Measurements from ENCODE around the gene PLA2G1B. TPM values are rescaled to one million over a fixed set of nuclear protein-coding genes. Genes with fewer than 3 reads are reported as not detected.
A peak's percentile ranks its signal among the peaks of the same experiment; 100 is the strongest.

Gene PLA2G1B
- total RNA-seq, 1 donor from 2014 or later, result 0.42 TPM

- Mint-ChIP-seq H3K4me1 (ENCODE audit: low read depth) (peaks cover 14% of the 10 kb centered on the region), H3K27me3 (ENCODE audit: low read depth) (peaks cover 4% of the 10 kb centered on the region), H3K27ac (ENCODE audit: unreplicated experiment) (no peak overlapping the region), H3K36me3 (ENCODE audit: low read depth) (no peaks in the 10 kb centered on the region), H3K4me3 (ENCODE audit: unreplicated experiment) (no peak overlapping the region), H3K9me3 (ENCODE audit: low read depth) (no peaks in the 10 kb centered on the region)
- no peak for TF ChIP-seq CTCF (IDR thresholded peaks at IDR 0.05)
- DNase-seq (ENCODE audit: low spot score), result no peak
Measured at GRCh38 chr12:120363274-120363855, 35.8 kb upstream of the PLA2G1B start.

GRCh38 chr12:120362516-120363273 is 35.1 kb upstream of the PLA2G1B start:
- H3K27me3 Mint-ChIP-seq (ENCODE audit: low read depth), result peaks cover 4% of the 10 kb centered on the region
- no peak overlapping the region for H3K4me3 Mint-ChIP-seq (ENCODE audit: unreplicated experiment)
- peaks cover 12% of the 10 kb centered on the region for H3K4me1 Mint-ChIP-seq (ENCODE audit: low read depth)
- H3K36me3 Mint-ChIP-seq (ENCODE audit: low read depth), result no peaks in the 10 kb centered on the region
- TF ChIP-seq CTCF (IDR thresholded peaks at IDR 0.05), result no peak
- no peak overlapping the region for H3K27ac Mint-ChIP-seq (ENCODE audit: unreplicated experiment)
- no peak for DNase-seq (ENCODE audit: low spot score)
- H3K9me3 Mint-ChIP-seq (ENCODE audit: low read depth), result no peaks in the 10 kb centered on the region

GRCh38 chr12:120361506-120362208 is 34.1 kb upstream of the PLA2G1B start:
- no peak for DNase-seq (ENCODE audit: low spot score)
- TF ChIP-seq CTCF (IDR thresholded peaks at IDR 0.05), result no peak
- Mint-ChIP-seq H3K36me3 (ENCODE audit: low read depth) (no peaks in the 10 kb centered on the region), H3K9me3 (ENCODE audit: low read depth) (no peaks in the 10 kb centered on the region), H3K27ac (ENCODE audit: unreplicated experiment) (peak overlapping the region; percentile 63), H3K4me1 (ENCODE audit: low read depth) (peaks cover 13% of the 10 kb centered on the region), H3K4me3 (ENCODE audit: unreplicated experiment) (peak overlapping the region; percentile 64), H3K27me3 (ENCODE audit: low read depth) (peaks cover under 1% of the 10 kb centered on the region)

- no peaks in the 10 kb centered on the region for H3K36me3 Mint-ChIP-seq (ENCODE audit: low read depth)
- H3K27me3 Mint-ChIP-seq (ENCODE audit: low read depth), result no peaks in the 10 kb centered on the region
- H3K9me3 Mint-ChIP-seq (ENCODE audit: low read depth), result no peaks in the 10 kb centered on the region
- no peak for TF ChIP-seq CTCF (IDR thresholded peaks at IDR 0.05)
- peaks cover 18% of the 10 kb centered on the region for H3K4me1 Mint-ChIP-seq (ENCODE audit: low read depth)
- no peak for DNase-seq (ENCODE audit: low spot score)
- no peak overlapping the region for H3K27ac Mint-ChIP-seq (ENCODE audit: unreplicated experiment)
- H3K4me3 Mint-ChIP-seq (ENCODE audit: unreplicated experiment), result no peak overlapping the region
Measured at GRCh38 chr12:120359128-120359527, 31.5 kb upstream of the PLA2G1B start.

- no peak overlapping the region for H3K4me3 Mint-ChIP-seq (ENCODE audit: unreplicated experiment)
- H3K27me3 Mint-ChIP-seq (ENCODE audit: low read depth), result no peaks in the 10 kb centered on the region
- H3K4me1 Mint-ChIP-seq (ENCODE audit: low read depth), result peaks cover 18% of the 10 kb centered on the region
- H3K27ac Mint-ChIP-seq (ENCODE audit: unreplicated experiment), result no peak overlapping the region
- no peaks in the 10 kb centered on the region for H3K36me3 Mint-ChIP-seq (ENCODE audit: low read depth)
- TF ChIP-seq CTCF (IDR thresholded peaks at IDR 0.05), result no peak
- DNase-seq (ENCODE audit: low spot score), result no peak
- H3K9me3 Mint-ChIP-seq (ENCODE audit: low read depth), result no peaks in the 10 kb centered on the region
Measured at GRCh38 chr12:120358412-120359100, 31.0 kb upstream of the PLA2G1B start.
